Transverse colon (tissue), 4 donors: ENCODE data around the gene FAM221A. TPM values are rescaled to one million over a fixed set of nuclear protein-coding genes. Genes with fewer than 3 reads are reported as not detected.

Source experiments
- DNase-seq: peaks from one replicate; pipeline ENCODE4 v3.0.0-alpha.2; 2019
- H3K27ac ChIP-seq, 4 donors: fragments of 200-600 bp; sonication (generic); 2 replicates each; pipeline ENCODE4 v1.5.1; 2016 to 2018; ENCODE audit warnings: inconsistent platforms in 4 of 4
- H3K27me3 ChIP-seq: fragments of 200-600 bp; sonication (generic); 2 replicates; pipeline ENCODE4 v1.5.1; 2017; ENCODE audit warnings: inconsistent platforms
- H3K36me3 ChIP-seq, 4 donors: fragments of 200-600 bp; sonication (generic); 2 replicates each; pipeline ENCODE4 v1.5.1; 2017 to 2019; ENCODE audit warnings: inconsistent platforms in 4 of 4
- H3K4me1 ChIP-seq, 4 donors: fragments of 200-600 bp; sonication (generic); 2 replicates each; pipeline ENCODE4 v1.5.1; 2017 to 2020; ENCODE audit warnings: inconsistent platforms in 4 of 4
- H3K4me3 ChIP-seq, 4 donors: fragments of 200-600 bp; sonication (generic); 1 replicate in 1 of 4; 2 replicates in 3 of 4; pipeline versions ENCODE4 v1.5.1 to v1.6.1; 2017 to 2019; ENCODE audit warnings: inconsistent platforms in 4 of 4
- H3K9me3 ChIP-seq, 2 donors: fragments of 200-600 bp; sonication (generic); 2 replicates each; pipeline ENCODE4 v1.5.1; 2017 to 2019; ENCODE audit warnings: inconsistent platforms in 2 of 2
- EP300 ChIP-seq: sonication (generic); formaldehyde crosslinking; IDR thresholded peaks from one replicate; pipeline ENCODE4 v1.6.1; 2017; ENCODE audit warnings: antibody characterized with exemption, low read depth
- POLR2A ChIP-seq: fragments of 450-650 bp; IDR thresholded peaks from one replicate; pipeline ENCODE4 v1.6.1; 2016; ENCODE audit warnings: antibody characterized with exemption, mild to moderate bottlenecking, moderate library complexity
- POLR2AphosphoS5 ChIP-seq, 3 donors: sonication (generic); formaldehyde crosslinking; IDR thresholded peaks; one replicate each; pipeline ENCODE4 v1.6.1; 2016; ENCODE audit warnings: antibody characterized with exemption in 3 of 3
- WGBS, 2 donors: methylation state at CpG; one replicate each; pipeline ENCODE4 v1.1.5; 2018; ENCODE audit warnings: low coverage in 1 of 2; 5-methylcytosine and 5-hydroxymethylcytosine counted together
- in situ Hi-C, 4 donors: fragments of 200-750 bp; cut with MboI; loops; one replicate each; pipeline versions ENCODE4 v1.15.0 to v1.15.1; 2017; ENCODE audit warnings: low sequenced_read_pairs in 3 of 4, low pct_ligation_motif_present in 1 of 4, low pct_unique_long_range_greater_than_20kb in 1 of 4
- intact Hi-C: fragments of 100-400 bp; cut with DNase I; formaldehyde crosslinking; loops from one replicate; pipeline ENCODE4 v1.15.1; 2023; ENCODE audit warnings: low total_unique reads
- total RNA-seq, 4 donors: library from RNA; depleted of rRNA; stranded (reverse); fragments of >200 nt; gene quantifications; one replicate each; pipeline ENCODE4 v1.1.0, GENCODE V29; 2016
- TF ChIP-seq, protein P1 (sequence below), 5 experiments: fragments of 200-600 bp in 3 of 5; fragments of 450-650 bp in 2 of 5; sonication (generic) in 3 of 5; IDR thresholded peaks; 1 replicate in 2 of 5; 2 replicates in 3 of 5; pipeline ENCODE4 v1.5.1; 2016 to 2017; ENCODE audit warnings: antibody characterized with exemption in 5 of 5, inconsistent platforms in 3 of 5, mild to moderate bottlenecking in 2 of 5, moderate library complexity in 1 of 5

FAM221A gene
- total RNA-seq, 4 donors from 2014 or later = 7.5 to 18.4 (median 13.1) TPM

GRCh38 chr7:23700046-23700445, 20.0 kb downstream of the FAM221A start:
- H3K27ac ChIP-seq = no peak overlapping the region
- intact Hi-C loops (no loop called here), in situ Hi-C loops (loop anchor here in 1 of 4 donors (10.0 kb wide), 1 partner anchor 135 kb away; no protein-coding TSS in a partner anchor)
- no peak for DNase-seq
- TF ChIP-seq POLR2AphosphoS5 (IDR thresholded peaks at IDR 0.05) (no peak), EP300 (no peak), POLR2A (no peak)
- TF ChIP-seq, protein P1, sequence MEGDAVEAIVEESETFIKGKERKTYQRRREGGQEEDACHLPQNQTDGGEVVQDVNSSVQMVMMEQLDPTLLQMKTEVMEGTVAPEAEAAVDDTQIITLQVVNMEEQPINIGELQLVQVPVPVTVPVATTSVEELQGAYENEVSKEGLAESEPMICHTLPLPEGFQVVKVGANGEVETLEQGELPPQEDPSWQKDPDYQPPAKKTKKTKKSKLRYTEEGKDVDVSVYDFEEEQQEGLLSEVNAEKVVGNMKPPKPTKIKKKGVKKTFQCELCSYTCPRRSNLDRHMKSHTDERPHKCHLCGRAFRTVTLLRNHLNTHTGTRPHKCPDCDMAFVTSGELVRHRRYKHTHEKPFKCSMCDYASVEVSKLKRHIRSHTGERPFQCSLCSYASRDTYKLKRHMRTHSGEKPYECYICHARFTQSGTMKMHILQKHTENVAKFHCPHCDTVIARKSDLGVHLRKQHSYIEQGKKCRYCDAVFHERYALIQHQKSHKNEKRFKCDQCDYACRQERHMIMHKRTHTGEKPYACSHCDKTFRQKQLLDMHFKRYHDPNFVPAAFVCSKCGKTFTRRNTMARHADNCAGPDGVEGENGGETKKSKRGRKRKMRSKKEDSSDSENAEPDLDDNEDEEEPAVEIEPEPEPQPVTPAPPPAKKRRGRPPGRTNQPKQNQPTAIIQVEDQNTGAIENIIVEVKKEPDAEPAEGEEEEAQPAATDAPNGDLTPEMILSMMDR (IDR thresholded peaks at IDR 0.05) = no peak
- WGBS, 2 donors = 63 to 80% methylated on average over 4 of the region's 4 CpGs
- H3K9me3 ChIP-seq = no peaks in the 10 kb centered on the region
- no peaks in the 10 kb centered on the region for H3K27me3 ChIP-seq
- H3K36me3 ChIP-seq = peaks cover 0 to 41% (median 7%) of the 10 kb centered on the region in 4 donors
- H3K4me1 ChIP-seq = no peaks in the 10 kb centered on the region
- H3K4me3 ChIP-seq = no peak overlapping the region

GRCh38 chr7:23709081-23709750, 29.2 kb downstream of the FAM221A start:
- TF ChIP-seq, protein P1 (IDR thresholded peaks at IDR 0.05) = no peak
- TF ChIP-seq POLR2AphosphoS5 (IDR thresholded peaks at IDR 0.05) = peak in 1 of 3 donors; percentile 21
- Histone ChIP-seq H3K9me3 (peaks cover 6 to 11% of the 10 kb centered on the region in 2 donors), H3K36me3 (peaks cover 0 to 14% (median 3%) of the 10 kb centered on the region in 4 donors), H3K4me1 (peaks cover 0 to 10% (median 4%) of the 10 kb centered on the region in 4 donors), H3K27ac (peak overlapping the region in 3 of 4 donors; percentile 35 to 42 (median 40)), H3K4me3 (no peak overlapping the region), H3K27me3 (no peaks in the 10 kb centered on the region)
- in situ Hi-C loops = loop anchor here in 3 of 4 donors (5.0 to 10.0 kb wide), 3 partner anchors 137 to 147 kb away; no protein-coding TSS in a partner anchor
- no peak for DNase-seq
- WGBS, 2 donors = 50 to 52% methylated on average over 7 of the region's 7 CpGs
- intact Hi-C loops = no loop called here

DNA sequence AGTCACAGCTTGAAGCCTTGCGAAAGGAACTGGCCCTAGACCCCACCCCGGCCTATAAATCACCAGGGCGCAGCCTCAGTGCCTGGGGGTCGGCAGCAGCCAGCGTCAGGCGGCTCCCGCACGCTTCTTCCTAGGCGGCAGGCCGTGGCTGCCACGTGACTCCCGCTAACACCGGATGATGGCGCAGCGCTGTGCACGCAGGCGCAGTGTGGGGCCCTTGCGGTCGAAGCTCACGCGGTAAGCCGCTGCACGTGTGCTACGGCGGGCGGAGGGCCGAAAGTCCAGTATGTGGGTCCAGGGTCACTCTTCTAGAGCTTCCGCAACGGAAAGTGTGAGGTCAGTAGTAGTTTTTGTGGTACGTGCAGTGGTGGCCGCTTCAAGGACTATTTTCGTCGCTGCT, 30.0 kb downstream of the FAM221A start, which contains the start of gene STK31:
Gene STK31 (plus strand): TSS at position 220 of the 400 bp plus-strand sequence. CDS start 67 bp downstream, at position 287.
- Histone ChIP-seq H3K9me3 (peaks cover 6 to 11% of the 10 kb centered on the region in 2 donors), H3K36me3 (peaks cover 0 to 10% (median 3%) of the 10 kb centered on the region in 4 donors), H3K4me3 (no peak within 1 kb of the TSS), H3K4me1 (peaks cover 0 to 10% (median 4%) of the 10 kb centered on the region in 4 donors), H3K27ac (peak within 1 kb of the TSS in 2 of 4 donors; percentile 35 to 42), H3K27me3 (no peaks in the 10 kb centered on the region)
- no peak for TF ChIP-seq POLR2AphosphoS5 (IDR thresholded peaks at IDR 0.05)
- TF ChIP-seq, protein P1 (IDR thresholded peaks at IDR 0.05) = no peak
- no peak for TF ChIP-seq POLR2A
- no peak for TF ChIP-seq EP300
- no peak for DNase-seq
- intact Hi-C loops (loop anchor here (10.0 kb wide), 1 partner anchor 165 kb away; no protein-coding TSS in a partner anchor), in situ Hi-C loops (loop anchor here (5.0 to 10.0 kb wide), 3 partner anchors 138 to 148 kb away; no protein-coding TSS in a partner anchor)
- 96% methylated on average over 25 of the region's 33 CpGs; no CpG with 5 or more reads in 1 of the 2 donors for WGBS, 2 donors
